GM12801 (cell line): ENCODE measurements around the gene EDA.

Source experiments
- TF ChIP-seq, protein P1 (sequence below): IDR thresholded peaks from one replicate; pipeline ENCODE4 v1.5.1; 2011; ENCODE audit warnings: control low read depth; ENCODE audit not compliant: insufficient read length; ENCODE audit errors: extremely low read depth

Gene EDA

DNA sequence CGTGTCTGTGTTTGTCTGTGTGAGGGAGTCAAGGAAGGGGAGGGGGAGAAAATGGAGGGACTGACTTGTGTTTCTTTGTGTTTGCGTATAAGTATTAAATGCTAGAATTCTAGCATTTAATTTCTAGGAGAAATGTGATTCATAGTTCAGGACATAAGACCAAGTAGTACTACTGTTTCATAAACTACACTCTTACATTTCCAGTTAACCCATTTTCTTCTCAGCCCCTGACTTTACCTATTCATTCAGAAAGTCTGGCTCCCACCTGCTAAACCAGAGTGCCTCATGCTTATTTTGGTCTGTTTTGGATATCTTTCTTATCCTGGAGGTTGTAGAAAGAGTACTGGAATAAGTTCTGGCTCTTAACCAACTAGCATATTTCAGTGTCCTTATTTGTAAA, 14.2 kb downstream of the EDA start:
- TF ChIP-seq, protein P1, sequence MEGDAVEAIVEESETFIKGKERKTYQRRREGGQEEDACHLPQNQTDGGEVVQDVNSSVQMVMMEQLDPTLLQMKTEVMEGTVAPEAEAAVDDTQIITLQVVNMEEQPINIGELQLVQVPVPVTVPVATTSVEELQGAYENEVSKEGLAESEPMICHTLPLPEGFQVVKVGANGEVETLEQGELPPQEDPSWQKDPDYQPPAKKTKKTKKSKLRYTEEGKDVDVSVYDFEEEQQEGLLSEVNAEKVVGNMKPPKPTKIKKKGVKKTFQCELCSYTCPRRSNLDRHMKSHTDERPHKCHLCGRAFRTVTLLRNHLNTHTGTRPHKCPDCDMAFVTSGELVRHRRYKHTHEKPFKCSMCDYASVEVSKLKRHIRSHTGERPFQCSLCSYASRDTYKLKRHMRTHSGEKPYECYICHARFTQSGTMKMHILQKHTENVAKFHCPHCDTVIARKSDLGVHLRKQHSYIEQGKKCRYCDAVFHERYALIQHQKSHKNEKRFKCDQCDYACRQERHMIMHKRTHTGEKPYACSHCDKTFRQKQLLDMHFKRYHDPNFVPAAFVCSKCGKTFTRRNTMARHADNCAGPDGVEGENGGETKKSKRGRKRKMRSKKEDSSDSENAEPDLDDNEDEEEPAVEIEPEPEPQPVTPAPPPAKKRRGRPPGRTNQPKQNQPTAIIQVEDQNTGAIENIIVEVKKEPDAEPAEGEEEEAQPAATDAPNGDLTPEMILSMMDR: no peak

DNA sequence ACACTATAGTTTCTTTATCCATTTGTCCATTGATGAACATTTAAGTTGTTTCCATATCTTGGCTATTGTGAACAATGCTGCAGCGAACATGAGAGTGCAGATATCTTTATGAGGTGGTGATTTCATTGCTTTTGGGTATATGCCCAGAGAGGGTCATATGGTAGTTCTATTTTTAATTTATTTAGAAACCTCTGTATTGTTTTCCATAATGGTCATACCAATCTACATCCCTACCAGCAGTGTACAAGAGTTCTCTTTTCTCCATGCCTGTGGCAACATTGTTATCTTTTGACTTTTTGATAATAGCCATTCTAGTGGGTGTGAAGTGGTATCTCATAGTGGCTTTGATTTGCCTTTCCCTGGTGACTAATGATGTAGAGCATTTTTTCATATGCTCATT, 48.8 kb downstream of the EDA start:
- TF ChIP-seq, protein P1: no peak

DNA sequence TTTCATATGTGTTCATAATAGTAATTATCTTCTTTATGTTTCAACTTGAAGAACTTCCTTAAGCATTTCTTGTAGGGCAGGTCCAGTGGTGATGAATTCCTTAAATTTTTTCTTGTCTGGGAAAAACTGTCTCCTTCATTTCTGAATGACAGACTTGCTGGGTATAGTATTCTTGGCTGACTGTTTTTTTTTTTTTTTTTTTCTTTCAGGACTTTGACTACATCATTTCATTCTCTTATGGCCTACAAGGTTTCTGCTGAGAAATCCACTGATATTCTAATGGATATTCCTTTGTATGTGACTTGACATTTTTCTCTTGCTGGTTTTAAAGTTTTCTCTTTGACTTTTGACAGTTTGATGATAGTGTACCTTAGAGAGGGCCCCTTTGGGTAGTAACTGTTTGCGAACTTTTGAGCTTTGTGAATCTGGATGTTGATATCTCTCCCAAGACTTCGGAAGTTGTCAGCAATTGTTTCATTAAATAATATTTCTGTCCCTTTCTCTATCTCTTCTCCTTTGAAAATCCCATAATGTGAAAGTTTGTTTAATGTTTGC, 54.2 kb downstream of the EDA start:
- TF ChIP-seq, protein P1: no peak

DNA sequence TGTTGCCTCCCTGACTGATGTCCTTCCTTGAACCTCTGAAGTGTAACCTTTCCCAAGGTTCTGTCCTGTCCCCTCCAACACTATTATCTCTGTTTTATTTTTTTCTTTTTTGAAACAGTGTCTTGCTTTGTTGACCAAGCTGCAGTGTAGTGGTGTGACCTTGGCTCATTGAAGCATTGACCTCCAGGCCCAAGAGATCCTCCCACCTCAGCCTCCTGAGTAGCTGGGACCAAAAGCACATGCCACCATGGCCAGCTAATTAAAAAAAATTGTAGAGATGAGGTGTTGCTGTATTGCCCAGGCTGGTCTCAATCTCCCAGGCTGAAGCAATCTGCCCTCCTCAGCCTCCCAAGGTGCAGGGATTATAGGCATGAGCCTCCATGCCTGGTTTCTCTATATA, 59.0 kb downstream of the EDA start:
- TF ChIP-seq, protein P1: no peak

DNA sequence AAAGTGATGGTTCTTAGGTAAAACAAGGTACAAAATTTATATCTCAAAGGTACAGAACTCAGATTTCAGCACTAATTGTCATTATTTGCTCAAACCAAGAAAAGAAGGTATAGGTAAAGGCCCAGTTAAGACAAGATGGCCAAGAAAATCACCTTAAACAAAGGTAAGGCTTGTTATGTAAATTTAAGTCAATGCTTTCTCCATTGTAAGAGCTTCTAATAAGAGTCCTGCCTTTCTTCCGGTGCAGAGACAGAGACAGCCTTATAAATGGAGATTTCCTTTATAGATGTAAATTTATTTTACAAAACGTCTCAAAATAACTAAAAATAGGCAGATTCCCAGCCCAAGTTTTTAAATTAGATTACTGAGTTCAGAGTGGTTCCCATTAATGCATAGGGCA, 89.9 kb downstream of the EDA start:
- TF ChIP-seq, protein P1: no peak

DNA sequence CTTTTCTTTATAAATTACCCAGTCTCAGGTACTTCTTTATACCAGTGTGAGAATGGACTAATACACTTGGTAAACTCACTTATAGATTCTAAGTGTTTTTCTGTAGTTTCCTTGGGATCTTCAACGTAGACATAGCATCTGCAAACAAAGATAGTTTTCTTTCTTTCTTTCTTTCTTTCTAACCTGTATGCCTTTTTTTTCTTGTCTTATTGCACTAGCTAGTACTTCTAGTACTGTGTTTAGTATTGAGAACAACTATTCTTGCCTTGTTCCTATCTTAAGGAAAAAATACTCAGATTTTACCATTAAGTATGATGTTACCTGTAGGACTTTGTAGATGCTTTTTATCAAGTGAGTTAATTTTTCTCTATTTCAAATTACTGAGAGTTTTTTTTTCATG, 102.2 kb downstream of the EDA start:
- TF ChIP-seq, protein P1: no peak

DNA sequence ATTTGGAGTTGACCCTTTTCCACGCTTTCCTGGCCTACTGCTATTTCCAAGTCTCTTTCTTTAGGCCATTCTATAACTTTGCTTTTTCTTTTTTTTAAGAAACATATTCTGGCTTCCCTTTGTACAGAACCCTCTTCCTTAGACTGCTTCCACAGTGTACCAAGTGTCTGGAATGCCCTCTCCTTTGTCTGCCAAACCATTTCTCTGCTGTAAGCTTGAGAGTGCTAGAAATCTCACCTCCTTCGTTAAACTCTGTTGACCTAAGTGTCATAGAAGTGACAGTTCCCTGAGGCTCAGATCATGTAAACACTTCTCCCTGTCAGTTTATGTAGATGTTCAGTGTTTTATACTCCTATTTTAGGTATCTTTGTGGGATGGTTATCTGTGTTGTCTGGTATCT, 108.4 kb downstream of the EDA start:
- TF ChIP-seq, protein P1: no peak

DNA sequence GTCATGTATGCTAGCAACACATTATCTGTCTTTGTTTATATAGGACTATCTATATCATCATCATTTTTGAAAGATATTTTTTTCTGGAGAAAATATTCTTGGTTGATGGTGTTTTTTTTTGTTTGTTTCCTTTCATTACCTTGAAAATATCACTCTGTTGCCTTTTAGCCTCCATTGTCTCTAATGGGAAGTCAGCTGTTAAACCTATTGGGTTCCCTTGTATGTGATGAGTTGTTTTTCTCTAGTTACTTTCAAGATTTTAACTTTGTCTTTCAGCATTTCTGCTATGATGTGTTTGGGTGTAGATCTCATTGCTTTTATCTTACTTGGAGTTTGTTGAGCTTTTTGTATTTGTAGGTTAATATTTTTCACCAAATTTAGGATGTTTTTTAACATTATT, 124.4 kb downstream of the EDA start:
- TF ChIP-seq, protein P1: no peak
